ENCODE data around the gene UBASH3A.

- no peak for TF ChIP-seq POLR2A (IDR thresholded peaks at IDR 0.05)
- TF ChIP-seq, protein P1, sequence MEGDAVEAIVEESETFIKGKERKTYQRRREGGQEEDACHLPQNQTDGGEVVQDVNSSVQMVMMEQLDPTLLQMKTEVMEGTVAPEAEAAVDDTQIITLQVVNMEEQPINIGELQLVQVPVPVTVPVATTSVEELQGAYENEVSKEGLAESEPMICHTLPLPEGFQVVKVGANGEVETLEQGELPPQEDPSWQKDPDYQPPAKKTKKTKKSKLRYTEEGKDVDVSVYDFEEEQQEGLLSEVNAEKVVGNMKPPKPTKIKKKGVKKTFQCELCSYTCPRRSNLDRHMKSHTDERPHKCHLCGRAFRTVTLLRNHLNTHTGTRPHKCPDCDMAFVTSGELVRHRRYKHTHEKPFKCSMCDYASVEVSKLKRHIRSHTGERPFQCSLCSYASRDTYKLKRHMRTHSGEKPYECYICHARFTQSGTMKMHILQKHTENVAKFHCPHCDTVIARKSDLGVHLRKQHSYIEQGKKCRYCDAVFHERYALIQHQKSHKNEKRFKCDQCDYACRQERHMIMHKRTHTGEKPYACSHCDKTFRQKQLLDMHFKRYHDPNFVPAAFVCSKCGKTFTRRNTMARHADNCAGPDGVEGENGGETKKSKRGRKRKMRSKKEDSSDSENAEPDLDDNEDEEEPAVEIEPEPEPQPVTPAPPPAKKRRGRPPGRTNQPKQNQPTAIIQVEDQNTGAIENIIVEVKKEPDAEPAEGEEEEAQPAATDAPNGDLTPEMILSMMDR (IDR thresholded peaks at IDR 0.05): no peak
Measured at GRCh38 chr21:42434884-42435283, 31.2 kb downstream of the UBASH3A start.

Data from Peyer's patch (tissue), 4 donors.